A549 (cell line): Measurements from ENCODE around the gene RELL1. TPM values are rescaled to one million over a fixed set of nuclear protein-coding genes. Genes with fewer than 3 reads are reported as not detected.

Source experiments
- ATAC-seq, 2 experiments: fragments of 200-7000 bp in 1 of 2; fragments of >200 bp in 1 of 2; cut with Nextera tagmentation in 1 of 2; cut with Tn5 transposase in 1 of 2; 3 replicates each; pipeline versions ENCODE4 v1.8.0 to v1.9.1; 2018 to 2020; ENCODE audit warnings: mild to moderate bottlenecking in 1 of 2, moderate library complexity in 1 of 2
- CTCF ChIA-PET: fragments of 300-600 bp; sonication (Branson Sonifier 250); formaldehyde crosslinking; extraction: SDS; loops from one replicate; lab custom pipeline; 2021; ENCODE audit warnings: antibody characterized with exemption, inconsistent platforms; lab: Yijun Ruan, JAX
- POLR2A ChIA-PET: fragments of 350-600 bp; formaldehyde crosslinking; extraction: SDS; loops from one replicate; lab custom pipeline; 2021; ENCODE audit warnings: antibody characterized with exemption, inconsistent platforms; lab: Yijun Ruan, JAX
- DNase-seq, 2 experiments: peaks; one replicate each; pipeline versions ENCODE4 v3.0.0 to v3.0.0-alpha.2; 2011 to 2016; ENCODE audit warnings: low read depth in 1 of 2, low spot score in 1 of 2
- FAIRE-seq: peaks from 2 replicates; lab custom pipeline; 2011; peaks lifted over from hg19 to GRCh38; lab: Jason Lieb, UNC
- H3K27ac ChIP-seq, 2 experiments: fragments of >200 bp; sonication (Bioruptor Twin); formaldehyde crosslinking; 3 replicates each; pipeline ENCODE4 v1.5.1; 2016 to 2017
- H3K4me1 ChIP-seq: fragments of >200 bp; sonication (Bioruptor Twin); formaldehyde crosslinking; 3 replicates; pipeline ENCODE4 v1.6.1; 2016
- H3K4me2 ChIP-seq: fragments of >200 bp; sonication (Bioruptor Twin); formaldehyde crosslinking; 3 replicates; pipeline ENCODE4 v1.6.1; 2016
- H3K4me3 ChIP-seq: fragments of >200 bp; sonication (Bioruptor Twin); formaldehyde crosslinking; 3 replicates; pipeline ENCODE4 v1.5.1; 2016
- H3K9me3 ChIP-seq: fragments of >200 bp; sonication (Bioruptor Twin); formaldehyde crosslinking; 3 replicates; pipeline ENCODE4 v1.6.1; 2016
- ATOH8 ChIP-seq: fragments of 250-450 bp; sonication (Bioruptor Pico); IDR thresholded peaks from 2 replicates; pipeline ENCODE4 v1.5.0; 2020; ENCODE audit warnings: low read depth, mild to moderate bottlenecking, moderate library complexity
- BCL3 ChIP-seq: fragments of >200 bp; sonication (Bioruptor Twin); formaldehyde crosslinking; IDR thresholded peaks from 3 replicates; pipeline ENCODE4 v1.6.1; 2016
- BHLHE40 ChIP-seq: IDR thresholded peaks from 2 replicates; pipeline ENCODE4 v1.6.1; 2012; ENCODE audit warnings: low read depth, low read length, inconsistent platforms
- CHD2 ChIP-seq: fragments of 150-350 bp; IDR thresholded peaks from 2 replicates; pipeline ENCODE4 v1.6.1; 2014; ENCODE audit warnings: low read length; ENCODE audit not compliant: partially characterized antibody
- CTCF ChIP-seq: fragments of >200 bp; sonication (Bioruptor Twin); formaldehyde crosslinking; IDR thresholded peaks from 3 replicates; pipeline ENCODE4 v1.5.1; 2016
- EHF ChIP-seq: fragments of 250-450 bp; sonication (Bioruptor Pico); IDR thresholded peaks from 2 replicates; pipeline ENCODE4 v1.5.0; 2020; ENCODE audit warnings: mild to moderate bottlenecking
- EP300 ChIP-seq, 2 experiments: fragments of >200 bp; sonication (Bioruptor Twin); formaldehyde crosslinking; IDR thresholded peaks; 2 replicates in 1 of 2; 3 replicates in 1 of 2; pipeline ENCODE4 v1.6.1; 2016 to 2017
- FOSL2 ChIP-seq, 2 experiments: fragments of 450-650 bp in 1 of 2; fragments of >200 bp in 1 of 2; sonication (Bioruptor Twin) in 1 of 2; formaldehyde crosslinking; IDR thresholded peaks; 2 replicates each; pipeline versions ENCODE4 v1.5.0 to v1.6.1; 2016 to 2020; ENCODE audit warnings: mild to moderate bottlenecking in 1 of 2, moderate library complexity in 1 of 2
- FOXS1 ChIP-seq: fragments of 250-450 bp; sonication (Bioruptor Pico); IDR thresholded peaks from 2 replicates; pipeline ENCODE4 v1.5.0; 2020; ENCODE audit warnings: mild to moderate bottlenecking, moderate library complexity
- HDAC2 ChIP-seq: fragments of 200-600 bp; sonication (generic); IDR thresholded peaks from 2 replicates; pipeline ENCODE4 v1.6.1; 2016
- HEYL ChIP-seq: fragments of 250-450 bp; sonication (Bioruptor Pico); IDR thresholded peaks from 2 replicates; pipeline ENCODE4 v1.8.0; 2021; ENCODE audit warnings: mild to moderate bottlenecking, moderate library complexity
- HOXB5 ChIP-seq: fragments of 250-450 bp; sonication (Bioruptor Pico); IDR thresholded peaks from 2 replicates; pipeline ENCODE4 v1.5.0; 2020; ENCODE audit warnings: mild to moderate bottlenecking, moderate library complexity
- JUN ChIP-seq, 2 experiments: fragments of >200 bp; sonication (Bioruptor Twin); formaldehyde crosslinking; IDR thresholded peaks; 2 replicates in 1 of 2; 3 replicates in 1 of 2; pipeline ENCODE4 v1.6.1; 2016 to 2017
- JUNB ChIP-seq: fragments of >200 bp; sonication (Bioruptor Twin); formaldehyde crosslinking; IDR thresholded peaks from 2 replicates; pipeline ENCODE4 v1.6.1; 2016
- KDM1A ChIP-seq: fragments of 200-600 bp; sonication (generic); IDR thresholded peaks from 2 replicates; pipeline ENCODE4 v1.6.1; 2016; ENCODE audit warnings: low read depth, mild to moderate bottlenecking
- KDM5A ChIP-seq: fragments of 200-600 bp; sonication (generic); IDR thresholded peaks from 2 replicates; pipeline ENCODE4 v1.6.1; 2016; ENCODE audit warnings: antibody characterized with exemption, mild to moderate bottlenecking
- MAX ChIP-seq: IDR thresholded peaks from 2 replicates; pipeline ENCODE4 v1.6.1; 2012
- NPAS2 ChIP-seq: fragments of 250-450 bp; sonication (Bioruptor Pico); IDR thresholded peaks from 2 replicates; pipeline ENCODE4 v1.8.0; 2022; ENCODE audit warnings: mild to moderate bottlenecking, moderate library complexity, borderline replicate concordance
- NR3C1 ChIP-seq: fragments of >200 bp; sonication (Bioruptor Twin); formaldehyde crosslinking; IDR thresholded peaks from 3 replicates; pipeline ENCODE4 v1.6.1; 2017
- PHF8 ChIP-seq: fragments of 200-600 bp; sonication (generic); IDR thresholded peaks from 2 replicates; pipeline ENCODE4 v1.6.1; 2016; ENCODE audit warnings: low read depth, mild to moderate bottlenecking, antibody characterized with exemption, moderate library complexity, borderline replicate concordance
- POLR2AphosphoS2 ChIP-seq: conservative IDR thresholded peaks from 2 replicates; pipeline ENCODE4 v1.6.1; 2012; ENCODE audit warnings: low read length, improper control_type of control experiment, inconsistent platforms
- RAD21 ChIP-seq, 2 experiments: fragments of >200 bp in 1 of 2; sonication (Bioruptor Twin) in 1 of 2; formaldehyde crosslinking in 1 of 2; IDR thresholded peaks in 1 of 2; conservative IDR thresholded peaks in 1 of 2; 2 replicates in 1 of 2; 3 replicates in 1 of 2; pipeline ENCODE4 v1.6.1; 2012 to 2018; ENCODE audit warnings: inconsistent platforms in 1 of 2
- RARB ChIP-seq: fragments of 250-450 bp; sonication (Bioruptor Pico); IDR thresholded peaks from 2 replicates; pipeline ENCODE4 v1.8.0; 2021; ENCODE audit warnings: mild to moderate bottlenecking, moderate library complexity
- RNF2 ChIP-seq: fragments of 200-600 bp; sonication (generic); IDR thresholded peaks from 2 replicates; pipeline ENCODE4 v1.6.1; 2016; ENCODE audit warnings: low read depth, mild to moderate bottlenecking, antibody characterized with exemption, moderate library complexity, borderline replicate concordance
- SMC3 ChIP-seq: fragments of >200 bp; sonication (Bioruptor Twin); formaldehyde crosslinking; IDR thresholded peaks from 3 replicates; pipeline ENCODE4 v1.6.1; 2018; ENCODE audit warnings: inconsistent platforms
- ZC3H11A ChIP-seq: fragments of 450-650 bp; IDR thresholded peaks from 2 replicates; pipeline ENCODE4 v1.6.1; 2014; ENCODE audit warnings: antibody characterized with exemption, mild to moderate bottlenecking
- ZFP36 ChIP-seq: fragments of 450-650 bp; IDR thresholded peaks from 2 replicates; pipeline ENCODE4 v1.6.1; 2014; ENCODE audit warnings: borderline replicate concordance; ENCODE audit not compliant: partially characterized antibody
- ZSCAN20 ChIP-seq: fragments of 250-450 bp; sonication (Bioruptor Pico); IDR thresholded peaks from 2 replicates; pipeline ENCODE4 v1.8.0; 2022; ENCODE audit warnings: mild to moderate bottlenecking, moderate library complexity
- WGBS: methylation state at CpG from one replicate; pipeline ENCODE4 v1.1.6; 2017; ENCODE audit errors: missing lambda C conversion rate; 5-methylcytosine and 5-hydroxymethylcytosine counted together
- polyA plus RNA-seq, 4 experiments: library from polyadenylated mRNA; depleted of rRNA in 3 of 4; stranded (reverse); fragments of >200 nt; fragmentation: RNase III in 1 of 4; extraction: RNeasy Plus Mini Kit Qiagen cat#74134 plus additional on column Dnase treatment in 1 of 4; gene quantifications; 2 replicates in 3 of 4; 3 replicates in 1 of 4; pipeline ENCODE4 v1.2.3, GENCODE V29; 2011 to 2017

RELL1 gene
- polyA plus RNA-seq, 2 of the 4 experiments (the other 2 are of a cell fraction) = 5.0 to 9.6 TPM

- Histone ChIP-seq H3K4me1 (no peaks in the 10 kb centered on the region), H3K4me3 (no peak overlapping the region), H3K9me3 (no peaks in the 10 kb centered on the region), H3K27ac (no peak overlapping the region), H3K4me2 (no peak overlapping the region)
- FAIRE-seq (no peak), ATAC-seq (no peak), DNase-seq (no peak)
- WGBS = 87% methylated on average over 3 of the region's 3 CpGs
- TF ChIP-seq HOXB5 (CRISPR knock-in tag) (no peak), FOXS1 (CRISPR knock-in tag) (no peak), ZC3H11A (no peak), KDM5A (no peak), RAD21 (conservative IDR thresholded peaks at IDR 0.05 in 1 of 2, IDR thresholded peaks at IDR 0.05 in 1 of 2) (no peak), SMC3 (no peak), BHLHE40 (no peak), PHF8 (no peak), JUNB (no peak), NPAS2 (no peak), EP300 (IDR thresholded peaks at IDR 0.05) (no peak), POLR2AphosphoS2 (no peak), FOSL2 (IDR thresholded peaks at IDR 0.05) (no peak), FOSL2 (CRISPR knock-in tag; IDR thresholded peaks at IDR 0.05) (no peak), ZFP36 (no peak), ZSCAN20 (no peak), HEYL (CRISPR knock-in tag) (no peak), NR3C1 (no peak), CHD2 (no peak)
- POLR2A ChIA-PET = no interaction called here
- CTCF ChIA-PET = interaction anchor here (3.6 kb wide), 1 partner anchor 12 kb away, joined by 13 read pairs; no protein-coding TSS in a partner anchor
Observed at GRCh38 chr4:37615720-37616063, 70.5 kb downstream of the RELL1 start.

GRCh38 chr4:37615059-37615719, 71.0 kb downstream of the RELL1 start:
- POLR2A ChIA-PET = no interaction called here
- 92% methylated on average over 5 of the region's 5 CpGs for WGBS
- TF ChIP-seq JUN (IDR thresholded peaks at IDR 0.05) = no peak
- no peak for TF ChIP-seq ZSCAN20
- no peak for TF ChIP-seq JUNB
- TF ChIP-seq KDM1A = no peak
- no peak for TF ChIP-seq RNF2
- no peak for TF ChIP-seq POLR2AphosphoS2
- TF ChIP-seq PHF8 = no peak
- TF ChIP-seq CHD2 = no peak
- no peak for TF ChIP-seq RARB (CRISPR knock-in tag)
- TF ChIP-seq ZC3H11A = no peak
- no peak for TF ChIP-seq HOXB5 (CRISPR knock-in tag)
- H3K4me3 ChIP-seq = no peak overlapping the region
- CTCF ChIA-PET = interaction anchor here (0.5 kb wide), 1 partner anchor 46 kb away, joined by 3 read pairs; no protein-coding TSS in a partner anchor
- H3K9me3 ChIP-seq = no peaks in the 10 kb centered on the region
- no peak overlapping the region for H3K27ac ChIP-seq
- H3K4me1 ChIP-seq = no peaks in the 10 kb centered on the region
- ATAC-seq = no peak
- FAIRE-seq = no peak
- DNase-seq = no peak
- no peak overlapping the region for H3K4me2 ChIP-seq

- H3K27ac ChIP-seq = no peak overlapping the region
- ChIA-PET POLR2A (no interaction called here), CTCF (interaction anchor here (0.6 to 2.9 kb wide), 3 partner anchors 8 to 68 kb away, joined by 3 to 10 read pairs (median 3); no protein-coding TSS in a partner anchor)
- H3K4me1 ChIP-seq = no peaks in the 10 kb centered on the region
- H3K9me3 ChIP-seq = no peaks in the 10 kb centered on the region
- H3K4me3 ChIP-seq = no peak overlapping the region
- ATAC-seq (no peak), DNase-seq (no peak), FAIRE-seq (no peak)
- H3K4me2 ChIP-seq = no peak overlapping the region
- WGBS = 86% methylated on average over 1 of the region's 1 CpG
- no peak for TF ChIP-seq FOXS1 (CRISPR knock-in tag)
- no peak for TF ChIP-seq EP300 (IDR thresholded peaks at IDR 0.05)
- TF ChIP-seq CTCF = no peak
- TF ChIP-seq MAX = no peak
- no peak for TF ChIP-seq ATOH8 (CRISPR knock-in tag)
- no peak for TF ChIP-seq BCL3
- TF ChIP-seq FOSL2 (IDR thresholded peaks at IDR 0.05) = no peak
- no peak for TF ChIP-seq FOSL2 (CRISPR knock-in tag; IDR thresholded peaks at IDR 0.05)
- no peak for TF ChIP-seq JUNB
- no peak for TF ChIP-seq SMC3
- TF ChIP-seq HOXB5 (CRISPR knock-in tag) = no peak
- TF ChIP-seq EHF (CRISPR knock-in tag) = no peak
- TF ChIP-seq HEYL (CRISPR knock-in tag) = no peak
- no peak for TF ChIP-seq HDAC2
Observed at GRCh38 chr4:37612811-37613210, 73.4 kb downstream of the RELL1 start.
